Measurements from ENCODE around the gene KAT6B. TPM values are rescaled to one million over a fixed set of nuclear protein-coding genes. Genes with fewer than 3 reads are reported as not detected.

The KAT6B gene
- total and polyA plus RNA-seq, 7 donors: 2.1 to 21.3 (median 16.9) TPM

DNA sequence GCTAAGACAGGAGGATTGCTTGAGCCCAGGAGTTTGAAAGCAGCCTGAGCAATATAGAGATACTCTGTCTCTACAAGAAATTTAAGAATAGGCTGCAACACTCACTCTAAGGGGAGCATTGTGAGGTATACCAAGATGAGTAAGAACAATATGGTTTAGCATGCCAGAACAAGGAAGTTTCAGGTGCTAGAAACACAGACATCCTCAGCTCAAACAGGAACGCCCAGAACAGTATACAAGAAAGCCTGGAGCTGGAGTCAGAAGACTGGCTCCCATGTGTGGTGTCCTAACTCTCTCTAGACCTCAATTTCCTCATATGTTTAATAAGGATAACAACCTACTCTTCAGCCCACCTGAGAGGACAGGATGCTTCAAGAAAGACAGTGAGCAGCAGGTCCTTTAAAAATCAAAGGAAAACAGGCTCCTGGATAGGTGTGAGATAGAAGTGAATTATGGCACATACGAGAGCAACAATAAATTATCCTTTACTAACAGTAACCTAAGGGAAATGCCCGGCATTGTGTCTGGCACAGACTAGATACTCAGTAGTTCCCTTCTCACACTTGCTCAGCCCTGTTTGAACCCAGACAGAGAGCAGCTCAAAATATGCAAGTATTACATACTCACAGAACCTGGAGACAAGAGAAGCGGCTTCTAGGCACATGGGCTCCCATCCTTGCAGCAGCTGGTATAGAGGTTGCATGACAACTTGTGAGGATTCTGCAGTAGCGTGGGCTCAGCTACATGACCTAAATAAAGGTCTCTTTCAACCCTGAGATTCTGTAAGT lies 45.4 kb downstream of the KAT6B start:
- no peak for DNase-seq
- peaks cover 25% of the 10 kb centered on the region for H3K4me1 ChIP-seq

DNA sequence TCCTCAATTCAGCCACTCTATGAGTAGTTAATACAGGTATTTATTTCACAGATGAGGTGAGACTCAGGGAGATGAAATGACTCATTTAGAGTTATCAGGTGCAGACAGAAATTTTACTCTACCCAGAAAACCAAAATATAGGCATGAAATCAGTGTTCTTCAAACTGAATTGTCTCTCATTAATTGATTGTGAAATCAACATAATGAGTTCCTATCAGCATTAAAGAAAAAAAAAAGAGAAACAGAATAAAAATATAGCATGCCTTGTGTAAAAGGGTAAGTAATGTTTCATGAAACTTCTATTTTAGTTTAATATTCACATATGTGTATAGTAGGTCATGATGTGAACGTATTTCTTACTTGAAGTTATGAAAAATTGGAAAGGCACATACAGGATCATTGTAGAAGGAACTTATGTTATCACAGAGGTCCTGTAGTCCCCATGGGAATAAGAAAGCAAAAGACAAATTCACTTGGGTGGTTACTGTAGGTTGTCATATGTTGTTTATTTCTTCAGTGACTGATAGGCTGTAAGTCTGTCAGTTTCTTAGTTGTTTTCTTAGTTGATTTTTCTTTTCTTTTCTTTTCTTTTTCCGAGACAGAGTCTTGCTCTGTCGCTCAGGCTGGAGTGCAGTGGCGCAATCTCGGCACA lies 47.5 kb downstream of the KAT6B start:
- no peak for DNase-seq
- no peaks in the 10 kb centered on the region for H3K36me3 ChIP-seq (ENCODE audit: insufficient read depth in 1 of 2, low read depth in 1 of 2)
- intact Hi-C loops (cut with DNase I): no loop called here
- H3K27me3 ChIP-seq (ENCODE audit: insufficient read depth in 3 of 3, low read length in 2 of 3): no peaks in the 10 kb centered on the region
- TF ChIP-seq, protein P1, sequence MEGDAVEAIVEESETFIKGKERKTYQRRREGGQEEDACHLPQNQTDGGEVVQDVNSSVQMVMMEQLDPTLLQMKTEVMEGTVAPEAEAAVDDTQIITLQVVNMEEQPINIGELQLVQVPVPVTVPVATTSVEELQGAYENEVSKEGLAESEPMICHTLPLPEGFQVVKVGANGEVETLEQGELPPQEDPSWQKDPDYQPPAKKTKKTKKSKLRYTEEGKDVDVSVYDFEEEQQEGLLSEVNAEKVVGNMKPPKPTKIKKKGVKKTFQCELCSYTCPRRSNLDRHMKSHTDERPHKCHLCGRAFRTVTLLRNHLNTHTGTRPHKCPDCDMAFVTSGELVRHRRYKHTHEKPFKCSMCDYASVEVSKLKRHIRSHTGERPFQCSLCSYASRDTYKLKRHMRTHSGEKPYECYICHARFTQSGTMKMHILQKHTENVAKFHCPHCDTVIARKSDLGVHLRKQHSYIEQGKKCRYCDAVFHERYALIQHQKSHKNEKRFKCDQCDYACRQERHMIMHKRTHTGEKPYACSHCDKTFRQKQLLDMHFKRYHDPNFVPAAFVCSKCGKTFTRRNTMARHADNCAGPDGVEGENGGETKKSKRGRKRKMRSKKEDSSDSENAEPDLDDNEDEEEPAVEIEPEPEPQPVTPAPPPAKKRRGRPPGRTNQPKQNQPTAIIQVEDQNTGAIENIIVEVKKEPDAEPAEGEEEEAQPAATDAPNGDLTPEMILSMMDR (IDR thresholded peaks at IDR 0.05): no peak
- WGBS, 3 donors: 93 to 96% (median 93%) methylated on average over 5 of the region's 5 CpGs
- H3K27ac ChIP-seq: no peak overlapping the region
- peaks cover 19% of the 10 kb centered on the region for H3K4me1 ChIP-seq
- no peaks in the 10 kb centered on the region for H3K9me3 ChIP-seq
- no peak for ATAC-seq
- no peak overlapping the region for H3K4me3 ChIP-seq

More for the DNA sequence above, 45.4 kb downstream of the KAT6B start:
- H3K36me3 ChIP-seq (ENCODE audit: insufficient read depth in 1 of 2, low read depth in 1 of 2): no peaks in the 10 kb centered on the region
- no peak overlapping the region for H3K4me3 ChIP-seq
- intact Hi-C loops (cut with DNase I): no loop called here
- no peak for ATAC-seq
- no peaks in the 10 kb centered on the region for H3K27me3 ChIP-seq (ENCODE audit: insufficient read depth in 3 of 3, low read length in 2 of 3)
- 67 to 84% (median 74%) methylated on average over 5 of the region's 5 CpGs for WGBS, 3 donors
- TF ChIP-seq, protein P1 (IDR thresholded peaks at IDR 0.05): no peak
- H3K27ac ChIP-seq: no peak overlapping the region
- no peaks in the 10 kb centered on the region for H3K9me3 ChIP-seq

DNA sequence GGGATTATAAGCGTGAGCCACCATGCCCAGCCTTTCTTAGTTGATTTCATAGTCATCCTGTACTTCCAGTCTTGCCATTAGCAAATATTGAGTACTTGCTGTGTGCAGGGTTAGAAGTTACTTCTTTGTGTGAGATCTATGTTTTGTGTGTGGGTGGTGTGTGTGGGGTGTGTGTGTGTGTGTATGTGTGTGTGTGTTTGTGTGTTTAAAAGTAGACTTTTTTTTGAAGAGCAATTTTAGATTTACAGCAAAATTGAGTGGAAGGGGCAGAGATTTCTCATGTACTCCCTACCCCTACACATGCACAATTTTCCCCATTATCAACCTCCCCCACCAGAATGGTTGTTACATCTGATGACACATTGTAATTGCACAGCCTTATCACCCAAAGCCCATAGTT lies 48.2 kb downstream of the KAT6B start:
- H3K27ac ChIP-seq: no peak overlapping the region
- H3K4me3 ChIP-seq: no peak overlapping the region
- H3K4me1 ChIP-seq: peaks cover 19% of the 10 kb centered on the region
- intact Hi-C loops (cut with DNase I): no loop called here
- TF ChIP-seq, protein P1 (IDR thresholded peaks at IDR 0.05): no peak
- DNase-seq: no peak
- no peak for ATAC-seq
- H3K27me3 ChIP-seq (ENCODE audit: insufficient read depth in 3 of 3, low read length in 2 of 3): no peaks in the 10 kb centered on the region
- no peaks in the 10 kb centered on the region for H3K9me3 ChIP-seq
- H3K36me3 ChIP-seq (ENCODE audit: insufficient read depth in 1 of 2, low read depth in 1 of 2): no peaks in the 10 kb centered on the region
- 95 to 100% (median 100%) methylated on average over 1 of the region's 1 CpG for WGBS, 3 donors

DNA sequence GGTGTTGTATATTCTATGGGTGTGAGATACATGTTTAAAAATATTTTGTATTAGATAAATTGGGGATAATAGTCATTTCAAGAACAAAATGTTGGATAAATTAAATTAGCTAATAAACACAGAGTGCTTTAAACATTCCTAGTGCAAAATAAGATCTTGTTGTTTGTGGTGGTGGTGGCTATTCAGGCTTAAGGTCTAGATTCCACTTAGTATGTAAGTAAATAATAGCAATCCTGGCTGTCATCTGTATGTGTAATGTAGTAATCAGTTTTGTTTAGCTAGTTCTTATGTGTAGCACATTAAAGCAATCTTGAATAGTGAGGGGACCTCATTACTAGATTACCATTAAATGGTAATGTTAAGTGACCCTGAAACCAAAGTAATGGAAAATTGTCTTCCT lies 48.7 kb downstream of the KAT6B start:
- DNase-seq (no peak), ATAC-seq (no peak)
- intact Hi-C loops (cut with DNase I): no loop called here
- TF ChIP-seq, protein P1 (IDR thresholded peaks at IDR 0.05): no peak
- no peaks in the 10 kb centered on the region for H3K27me3 ChIP-seq (ENCODE audit: insufficient read depth in 3 of 3, low read length in 2 of 3)
- peaks cover 19% of the 10 kb centered on the region for H3K4me1 ChIP-seq
- H3K27ac ChIP-seq: no peak overlapping the region
- H3K36me3 ChIP-seq (ENCODE audit: insufficient read depth in 1 of 2, low read depth in 1 of 2): no peaks in the 10 kb centered on the region
- H3K9me3 ChIP-seq: no peaks in the 10 kb centered on the region
- no peak overlapping the region for H3K4me3 ChIP-seq
